Gastrocnemius medialis (tissue), 4 donors: ENCODE data around the gene MKNK2. TPM values are rescaled to one million over a fixed set of nuclear protein-coding genes. Genes with fewer than 3 reads are reported as not detected.
A peak's percentile ranks its signal among the peaks of the same experiment; 100 is the strongest.

Experiments used
- ATAC-seq, 2 donors: fragments of 150-250 bp; one replicate each; pipeline ENCODE4 v1.9.1; 2016
- DNase-seq, 2 donors: peaks; one replicate each; pipeline ENCODE4 v3.0.0-alpha.2; 2019
- H3K27ac ChIP-seq, 4 donors: fragments of 200-600 bp; sonication (generic); 1 replicate in 1 of 4; 2 replicates in 3 of 4; pipeline ENCODE4 v1.5.1; 2016 to 2018; ENCODE audit warnings: mild to moderate bottlenecking in 2 of 4, moderate library complexity in 1 of 4
- H3K27me3 ChIP-seq, 3 donors: fragments of 200-600 bp; sonication (generic) in 2 of 3; 1 replicate in 1 of 3; 2 replicates in 2 of 3; pipeline versions ENCODE4 v1.5.1 to v1.6.0; 2016 to 2019; ENCODE audit warnings: mild to moderate bottlenecking in 1 of 3, moderate library complexity in 1 of 3
- H3K36me3 ChIP-seq, 2 donors: fragments of 200-600 bp; sonication (generic) in 1 of 2; one replicate each; pipeline ENCODE4 v1.5.1; 2017 to 2018
- H3K4me1 ChIP-seq, 2 donors: fragments of 200-600 bp; sonication (generic) in 1 of 2; one replicate each; pipeline ENCODE4 v1.5.1; 2016 to 2017; ENCODE audit warnings: mild to moderate bottlenecking in 2 of 2
- H3K4me3 ChIP-seq, 4 donors: fragments of 200-600 bp; sonication (generic) in 3 of 4; 1 replicate in 1 of 4; 2 replicates in 3 of 4; pipeline ENCODE4 v1.5.1; 2016 to 2019; ENCODE audit warnings: mild to moderate bottlenecking in 2 of 4
- H3K9me3 ChIP-seq, 3 donors: fragments of 200-600 bp; sonication (generic) in 2 of 3; 1 replicate in 1 of 3; 2 replicates in 2 of 3; pipeline ENCODE4 v1.5.1; 2016 to 2019
- CTCF ChIP-seq, 5 experiments: fragments of 450-650 bp in 3 of 5; fragments of 200-600 bp in 2 of 5; sonication (generic) in 2 of 5; IDR thresholded peaks in 4 of 5; conservative IDR thresholded peaks in 1 of 5; 1 replicate in 4 of 5; 2 replicates in 1 of 5; pipeline ENCODE4 v1.5.1; 2016 to 2019; ENCODE audit warnings: antibody characterized with exemption in 5 of 5, mild to moderate bottlenecking in 3 of 5, moderate library complexity in 3 of 5
- POLR2A ChIP-seq, 2 donors: fragments of 450-650 bp; IDR thresholded peaks; one replicate each; pipeline ENCODE4 v1.6.1; 2017; ENCODE audit warnings: antibody characterized with exemption in 2 of 2, mild to moderate bottlenecking in 2 of 2, moderate library complexity in 2 of 2
- in situ Hi-C, 4 donors: fragments of 200-750 bp; cut with MboI; loops; one replicate each; pipeline versions ENCODE4 v1.15.0 to v1.8.0; 2017; ENCODE audit warnings: low sequenced_read_pairs in 4 of 4
- intact Hi-C: fragments of 100-400 bp; cut with DNase I; formaldehyde crosslinking; loops from one replicate; pipeline ENCODE4 v1.15.1; 2023; ENCODE audit warnings: low total_unique reads
- total RNA-seq, 4 donors: library from RNA; depleted of rRNA; stranded (reverse); fragments of >200 nt; gene quantifications; one replicate each; pipeline versions ENCODE4 v1.1.0 to v1.2.3, GENCODE V29; 2016

Gene MKNK2
- total RNA-seq, 4 donors from 2014 or later, result 1,858 to 2,149 (median 1,965) TPM

DNA sequence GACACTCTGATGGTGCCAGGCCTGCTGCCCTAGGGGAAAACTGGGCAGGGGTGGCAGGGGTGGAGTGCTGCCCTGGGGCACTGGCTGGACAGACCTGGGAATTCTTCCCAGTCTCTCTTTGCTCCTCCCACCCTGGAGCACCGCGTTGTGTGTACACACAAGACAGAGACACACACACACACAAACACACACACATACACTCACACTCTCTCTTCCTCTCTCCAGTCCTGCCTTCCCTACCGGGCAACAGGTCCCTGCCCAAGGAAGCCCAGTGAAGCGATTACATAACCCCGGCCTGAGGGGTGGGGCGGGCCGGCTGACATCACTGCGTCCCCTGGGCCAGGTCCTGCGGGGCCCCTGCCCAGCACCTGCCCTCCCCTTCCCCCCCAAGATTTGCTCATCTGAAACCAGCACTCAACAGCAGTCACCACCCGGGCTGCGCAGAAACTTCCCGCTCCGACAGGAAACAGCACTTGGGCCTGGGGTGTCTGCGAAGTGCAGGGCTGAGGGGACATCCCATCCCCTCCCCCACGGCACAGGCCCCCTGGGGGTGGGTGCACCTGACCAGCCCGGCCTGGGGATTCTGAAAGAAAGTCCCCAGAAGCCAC lies 1.2 kb downstream of the MKNK2 start:
- peak overlapping the region; percentile 96 to 100 (median 100) for H3K27ac ChIP-seq
- peaks cover 0 to 19% of the 10 kb centered on the region in 2 donors for H3K36me3 ChIP-seq
- in situ Hi-C loops (no loop called here), intact Hi-C loops (loop anchor here (2.0 kb wide), 1 partner anchor 15 kb away; no protein-coding TSS in a partner anchor)
- H3K4me1 ChIP-seq, result peaks cover 59 to 63% of the 10 kb centered on the region in 2 donors
- no peaks in the 10 kb centered on the region for H3K9me3 ChIP-seq
- peak overlapping the region; percentile 82 to 100 (median 95) for H3K4me3 ChIP-seq
- H3K27me3 ChIP-seq, result no peaks in the 10 kb centered on the region
- DNase-seq, result peak; percentile 85 to 95
- TF ChIP-seq CTCF (IDR thresholded peaks at IDR 0.05 in 4 of 5, conservative IDR thresholded peaks at IDR 0.05 in 1 of 5) (no peak), POLR2A (IDR thresholded peaks at IDR 0.05) (peak; percentile 82 to 93)
- ATAC-seq, result peak; percentile 41 to 46

- H3K27me3 ChIP-seq, result no peaks in the 10 kb centered on the region
- peak overlapping the region; percentile 96 to 100 (median 100) for H3K27ac ChIP-seq
- peaks cover 0 to 19% of the 10 kb centered on the region in 2 donors for H3K36me3 ChIP-seq
- no peak for TF ChIP-seq CTCF (IDR thresholded peaks at IDR 0.05 in 4 of 5, conservative IDR thresholded peaks at IDR 0.05 in 1 of 5)
- no peak for TF ChIP-seq POLR2A (IDR thresholded peaks at IDR 0.05)
- in situ Hi-C loops (no loop called here), intact Hi-C loops (no loop called here)
- H3K4me1 ChIP-seq, result peaks cover 62 to 63% of the 10 kb centered on the region in 2 donors
- peak overlapping the region; percentile 82 to 100 (median 95) for H3K4me3 ChIP-seq
- no peaks in the 10 kb centered on the region for H3K9me3 ChIP-seq
- peak in 1 of 2 donors; percentile 71 for DNase-seq
- ATAC-seq, result peak; percentile 4 to 5
These were observed 1.9 kb downstream of the MKNK2 start for GRCh38 chr19:2048959-2049740.

DNA sequence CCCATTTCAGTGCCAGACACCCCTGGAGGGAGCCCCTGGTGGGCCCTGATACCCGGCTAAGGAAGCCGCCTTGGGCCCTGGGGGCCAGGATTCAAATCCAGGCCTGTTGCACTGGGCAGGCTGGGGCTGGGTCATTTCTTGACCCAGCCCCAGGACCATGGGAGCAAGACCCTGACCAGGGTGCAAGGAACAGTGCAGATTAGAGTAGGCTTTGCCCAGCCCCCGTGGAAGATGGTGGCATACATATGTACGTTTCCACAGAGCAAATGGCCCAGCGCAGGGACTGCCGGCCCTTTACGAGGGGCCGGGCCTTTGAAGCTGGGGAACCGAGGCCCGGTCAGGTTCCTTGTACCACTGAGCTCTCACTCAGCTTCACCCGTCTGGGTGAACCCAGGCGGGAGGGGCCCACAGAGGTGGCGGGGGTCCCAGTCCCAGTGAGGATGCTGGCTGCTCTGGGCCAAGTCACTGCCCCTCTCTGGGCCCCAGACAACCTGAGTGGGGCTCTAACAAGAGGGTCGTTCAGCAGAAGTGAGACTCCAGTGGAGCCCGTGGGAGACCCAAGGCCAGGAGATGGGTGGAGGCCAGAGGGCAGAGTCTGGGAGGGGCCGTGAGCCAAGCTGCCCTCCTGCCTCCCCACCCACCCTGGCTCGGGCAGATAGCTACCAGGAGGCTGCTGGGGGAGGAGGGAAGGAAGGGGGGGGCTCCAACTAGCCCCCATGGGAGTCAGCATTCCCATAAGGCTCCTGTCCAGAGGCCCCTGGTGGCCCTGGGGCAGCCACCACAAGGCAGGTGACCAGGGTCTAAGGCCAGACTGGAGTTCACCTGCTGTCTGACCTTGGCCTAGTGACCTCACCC lies 2.7 kb downstream of the MKNK2 start:
- Histone ChIP-seq H3K36me3 (peaks cover 0 to 20% of the 10 kb centered on the region in 2 donors), H3K27ac (peak overlapping the region; percentile 96 to 100 (median 100)), H3K9me3 (no peaks in the 10 kb centered on the region), H3K4me3 (peak overlapping the region; percentile 82 to 100 (median 95)), H3K4me1 (peaks cover 64 to 70% of the 10 kb centered on the region in 2 donors), H3K27me3 (no peaks in the 10 kb centered on the region)
- DNase-seq, result peak; percentile 14 to 41
- TF ChIP-seq CTCF (IDR thresholded peaks at IDR 0.05 in 4 of 5, conservative IDR thresholded peaks at IDR 0.05 in 1 of 5) (no peak), POLR2A (IDR thresholded peaks at IDR 0.05) (no peak)
- intact Hi-C loops, result no loop called here
- in situ Hi-C loops, result no loop called here
- ATAC-seq, result no peak

DNA sequence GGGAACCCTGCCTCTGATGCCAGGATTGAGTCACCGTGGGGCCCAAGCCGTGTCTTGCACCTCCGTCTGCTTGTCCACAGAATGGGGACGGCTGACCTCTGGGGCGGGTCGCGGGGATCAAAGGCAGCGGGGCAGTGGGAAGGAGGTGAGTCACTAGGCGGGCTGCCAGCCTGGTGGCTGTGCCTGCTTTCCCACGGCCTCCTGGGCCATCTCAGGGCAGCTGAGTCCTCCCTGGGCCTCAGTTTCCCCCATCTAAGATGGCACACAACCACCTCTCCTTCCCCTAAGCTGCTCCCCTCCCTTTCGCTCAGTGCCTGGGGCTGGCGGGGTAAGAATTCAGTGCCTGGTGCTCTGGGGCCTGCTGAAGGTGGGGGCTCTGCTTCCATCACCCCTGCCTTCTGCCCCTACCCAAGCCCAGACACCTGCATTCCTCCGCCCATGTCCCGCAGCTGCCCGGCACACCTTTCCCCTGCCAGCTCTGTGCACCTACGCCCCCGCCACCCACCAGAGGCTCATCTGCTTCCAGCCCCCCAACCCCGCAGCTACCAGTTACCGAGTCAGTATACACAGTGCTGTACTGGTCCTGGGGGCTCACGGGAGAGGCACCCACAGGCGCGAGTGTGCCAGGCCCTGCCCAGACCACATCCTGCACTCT lies 3.5 kb downstream of the MKNK2 start:
- no peaks in the 10 kb centered on the region for H3K27me3 ChIP-seq
- TF ChIP-seq POLR2A (IDR thresholded peaks at IDR 0.05) (peak; percentile 13 to 30), CTCF (IDR thresholded peaks at IDR 0.05 in 4 of 5, conservative IDR thresholded peaks at IDR 0.05 in 1 of 5) (no peak)
- intact Hi-C loops (no loop called here), in situ Hi-C loops (no loop called here)
- no peaks in the 10 kb centered on the region for H3K9me3 ChIP-seq
- DNase-seq (peak; percentile 64 to 88), ATAC-seq (no peak)
- H3K4me3 ChIP-seq, result peak overlapping the region; percentile 82 to 100 (median 95)
- peaks cover 72 to 77% of the 10 kb centered on the region in 2 donors for H3K4me1 ChIP-seq
- peak overlapping the region; percentile 96 to 100 (median 100) for H3K27ac ChIP-seq
- H3K36me3 ChIP-seq, result peaks cover 0 to 23% of the 10 kb centered on the region in 2 donors
